Brain pericyte (primary cell): ENCODE data around the gene ANTXR1.
A peak's percentile ranks its signal among the peaks of the same experiment; 100 is the strongest.

Experiments used
- DNase-seq: peaks from one replicate; pipeline ENCODE4 v3.0.0-alpha.2; 2012; ENCODE audit warnings: low read depth, low spot score

The ANTXR1 gene

DNA sequence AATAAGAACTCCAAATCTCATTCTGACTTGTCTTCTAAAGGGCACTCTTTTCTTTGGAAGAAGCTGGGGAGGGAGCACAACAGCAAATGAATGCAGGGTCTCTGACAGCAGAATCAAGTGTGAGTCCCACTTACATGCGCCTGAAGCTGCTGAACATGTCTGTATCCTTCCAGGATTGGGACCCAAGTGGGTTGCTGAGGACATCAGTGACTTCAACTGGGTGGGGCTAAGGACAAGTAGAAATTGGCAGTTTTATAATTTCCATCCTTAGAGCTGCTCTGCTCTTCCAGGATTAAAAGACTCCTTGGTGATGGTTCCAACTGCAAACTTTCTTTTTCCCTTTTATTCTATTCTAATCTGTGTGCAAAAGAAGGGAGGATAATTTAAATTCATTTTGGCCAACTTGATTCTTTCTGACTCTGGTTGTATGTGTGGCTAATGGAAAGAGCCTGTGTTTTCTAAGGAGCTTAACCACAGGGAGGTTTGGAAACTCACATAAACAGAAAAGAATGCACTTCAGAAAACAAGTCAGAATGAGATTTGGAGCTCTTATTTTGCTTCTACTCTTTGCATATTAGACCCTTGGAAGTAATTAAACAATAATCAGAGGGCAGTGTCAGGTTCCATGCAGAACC is 20.6 kb downstream of the ANTXR1 start:
- no peak for DNase-seq

DNA sequence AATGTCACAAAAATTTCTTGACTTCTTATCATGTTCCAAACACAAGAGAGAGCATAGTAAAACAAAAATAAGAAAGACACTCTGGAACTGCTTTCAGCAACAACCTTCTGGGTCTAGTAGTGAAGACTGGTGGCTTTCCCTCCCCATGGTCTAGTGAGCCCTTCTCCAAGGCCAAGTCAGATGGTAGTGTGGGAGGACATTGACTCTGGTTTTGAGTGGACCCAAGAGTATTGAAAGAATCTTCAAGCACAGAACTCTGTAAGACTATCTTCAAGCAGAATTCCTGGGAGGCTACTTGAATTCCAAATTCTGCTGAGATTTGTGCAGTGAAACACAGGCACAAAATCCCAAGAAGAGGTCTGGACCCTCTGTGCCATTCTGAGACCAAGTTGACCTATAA is 21.1 kb downstream of the ANTXR1 start:
- no peak for DNase-seq

DNA sequence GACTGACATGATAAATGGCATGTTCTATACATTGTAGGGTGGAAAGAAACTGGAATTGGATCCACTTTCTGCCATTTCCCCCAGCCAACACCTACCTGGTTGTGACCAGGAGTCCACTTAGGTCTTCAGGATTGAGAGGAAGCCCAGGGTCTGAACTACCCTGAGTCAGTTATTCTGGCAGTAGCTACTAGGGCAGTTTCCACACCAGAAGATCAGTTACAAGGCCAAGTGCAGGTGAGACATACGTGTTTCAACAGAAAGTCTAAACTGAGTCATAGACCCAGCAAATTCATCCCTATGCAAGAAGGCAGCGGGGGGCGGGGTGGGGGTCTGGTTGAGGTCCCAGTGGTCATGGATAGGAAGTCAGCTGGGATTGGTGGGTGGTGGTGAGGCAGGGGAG is 21.9 kb downstream of the ANTXR1 start:
- no peak for DNase-seq

DNA sequence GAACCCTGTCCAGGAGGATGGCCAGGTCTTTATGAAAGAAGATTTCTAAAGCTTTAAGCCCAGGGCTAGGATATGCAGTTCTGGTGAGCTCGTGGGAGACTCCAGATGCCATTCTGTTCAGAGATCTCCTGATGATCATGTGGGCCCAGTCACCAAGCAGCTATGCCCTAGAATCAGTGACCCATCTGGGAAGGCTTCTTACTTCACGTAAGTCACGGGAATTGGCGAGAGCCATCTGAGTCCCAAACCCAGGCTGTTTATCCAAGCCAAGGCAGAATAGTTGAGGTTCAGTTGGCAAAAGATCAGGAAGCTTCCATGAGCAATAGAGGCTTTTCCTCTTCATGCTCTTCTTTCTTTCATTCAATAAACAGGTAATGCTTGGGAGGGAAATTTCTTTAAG is 23.9 kb downstream of the ANTXR1 start:
- DNase-seq: no peak

DNA sequence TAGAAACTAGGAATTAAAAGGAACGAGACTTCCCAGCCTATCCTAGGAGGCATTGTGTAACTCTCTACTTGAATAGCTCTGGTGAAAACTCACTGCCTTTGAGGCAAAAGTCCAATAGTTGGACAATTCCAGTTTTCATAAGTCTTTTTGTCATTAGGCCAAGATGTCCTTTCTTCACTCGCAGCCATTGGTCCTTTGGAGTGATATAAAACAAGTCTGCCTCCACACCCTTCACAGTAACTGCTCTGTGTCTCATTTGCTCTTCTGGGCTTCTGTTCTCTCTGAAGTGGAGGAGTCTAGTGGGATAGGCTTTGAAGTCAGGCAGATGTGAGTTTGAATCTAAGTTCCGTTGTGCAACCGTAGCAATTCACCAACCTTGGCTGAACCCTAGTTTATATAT is 28.2 kb downstream of the ANTXR1 start:
- DNase-seq: no peak

DNA sequence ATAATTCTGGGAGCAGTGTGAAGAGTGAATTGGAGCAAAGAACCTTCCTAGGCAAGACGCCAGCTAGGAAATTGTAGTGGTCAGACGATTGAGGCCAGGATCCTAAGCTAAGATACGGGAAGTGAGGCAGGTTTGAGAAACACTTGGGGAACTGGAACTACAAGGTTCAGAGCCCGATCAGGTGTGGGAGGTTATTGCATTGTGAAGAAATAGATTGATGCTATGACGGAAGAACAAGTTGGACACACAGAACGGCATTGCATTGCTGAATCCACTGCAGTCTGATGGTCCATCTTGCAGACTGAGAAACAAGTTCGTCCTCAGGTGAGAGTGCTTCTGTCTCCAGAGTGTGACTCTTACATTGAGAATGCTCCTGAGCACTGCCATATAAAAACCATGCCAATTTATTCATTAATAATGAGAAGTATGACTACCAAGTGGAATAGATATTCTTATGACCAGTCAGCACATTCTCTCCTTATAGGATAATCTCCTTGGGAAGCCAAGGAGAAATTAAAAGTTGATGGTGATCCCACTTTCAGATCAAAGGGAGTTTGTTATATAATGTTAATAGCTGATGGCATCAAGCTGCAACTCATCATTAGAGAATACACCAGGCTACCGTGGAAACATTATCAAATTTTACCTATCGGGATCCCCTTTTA is 30.9 kb downstream of the ANTXR1 start:
- no peak for DNase-seq

DNA sequence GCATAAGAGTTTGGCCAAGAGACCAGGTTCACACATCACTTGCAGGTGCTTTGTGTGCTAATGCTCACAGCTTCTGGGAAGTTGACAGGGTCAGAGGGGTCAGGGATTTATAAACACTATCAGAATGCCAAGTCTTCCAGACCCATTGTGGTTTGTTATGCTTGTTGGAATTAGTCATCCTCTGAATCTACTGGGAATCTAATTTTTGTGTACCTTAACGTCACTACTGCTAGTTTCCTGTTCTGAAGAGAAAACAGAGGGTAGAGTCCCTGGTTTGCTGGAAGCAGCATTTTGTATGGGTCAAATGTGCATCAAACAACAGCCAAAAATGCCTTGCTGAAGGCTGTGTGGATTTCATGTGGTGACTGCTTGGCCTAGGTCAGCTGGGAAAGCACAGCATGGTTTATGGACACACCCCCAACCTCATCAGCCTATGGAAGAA is 33.3 kb downstream of the ANTXR1 start:
- DNase-seq: peak; percentile 99

DNA sequence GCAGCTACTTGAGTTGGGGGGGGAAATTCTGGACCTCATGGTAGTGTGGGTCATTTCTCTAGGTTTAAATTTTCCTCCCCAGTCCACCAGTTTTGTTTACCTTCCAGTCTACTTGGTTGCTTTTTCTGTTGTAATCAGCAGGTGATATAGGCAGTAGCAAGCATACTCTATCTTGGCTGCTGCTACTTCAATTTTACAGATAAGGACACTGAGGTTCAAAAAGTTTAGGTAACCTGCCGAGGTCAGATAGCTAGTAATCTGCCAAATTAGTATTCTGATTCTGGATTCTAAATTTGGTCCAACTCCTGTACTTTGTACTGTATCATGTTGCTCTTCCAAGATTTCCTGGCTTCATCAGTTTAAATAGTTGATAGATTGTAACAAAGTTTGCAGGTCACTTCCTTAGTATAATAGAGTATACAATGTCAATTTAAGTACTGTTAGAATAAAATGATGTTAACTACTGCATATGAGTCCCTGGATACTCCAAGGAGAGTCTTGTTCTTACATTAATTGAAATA is 34.7 kb downstream of the ANTXR1 start:
- no peak for DNase-seq

DNA sequence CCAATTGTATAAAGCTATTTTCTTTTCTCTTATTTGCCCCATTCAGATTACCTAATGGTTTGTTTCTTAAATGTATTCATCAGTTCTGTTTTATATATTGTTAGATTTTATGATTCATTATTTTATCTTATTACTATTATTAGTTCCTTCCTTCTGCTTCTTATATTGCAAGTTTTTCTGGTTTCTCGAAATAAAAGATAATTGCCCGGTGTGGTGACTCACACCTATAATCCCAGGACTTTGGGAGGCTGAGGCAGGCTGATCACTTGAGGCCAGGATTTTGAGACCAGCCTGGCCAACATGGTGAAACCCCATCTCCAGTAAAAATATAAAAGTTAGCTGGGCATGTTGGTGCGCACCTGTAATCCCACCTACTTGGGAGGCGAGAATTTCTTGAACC is 37.8 kb downstream of the ANTXR1 start:
- DNase-seq: no peak

DNA sequence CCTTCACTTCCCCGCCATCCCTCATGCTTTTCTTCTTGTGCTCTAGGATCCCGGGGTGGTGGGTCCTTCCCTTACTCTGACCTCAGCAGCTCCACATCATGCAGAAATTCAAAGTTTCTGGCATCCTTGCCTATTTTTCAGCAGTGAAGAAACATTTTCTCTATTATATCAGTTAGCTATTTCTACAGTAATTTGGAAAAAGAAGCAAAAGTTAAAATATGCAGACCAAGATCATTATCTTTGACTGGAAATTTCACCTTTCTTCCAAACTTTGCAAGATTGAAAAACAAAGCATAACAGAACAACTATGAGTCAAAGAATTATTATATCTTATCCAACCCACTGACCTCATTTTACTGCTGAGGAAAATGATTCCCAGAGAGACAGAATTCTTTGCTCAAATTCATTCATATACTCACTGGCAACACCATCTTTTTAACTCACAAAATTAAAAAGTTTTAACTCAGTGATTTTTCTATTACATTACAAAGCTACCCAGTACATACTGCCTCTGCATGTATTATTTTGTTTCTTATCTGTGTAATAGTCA is 40.5 kb downstream of the ANTXR1 start:
- DNase-seq: no peak

DNA sequence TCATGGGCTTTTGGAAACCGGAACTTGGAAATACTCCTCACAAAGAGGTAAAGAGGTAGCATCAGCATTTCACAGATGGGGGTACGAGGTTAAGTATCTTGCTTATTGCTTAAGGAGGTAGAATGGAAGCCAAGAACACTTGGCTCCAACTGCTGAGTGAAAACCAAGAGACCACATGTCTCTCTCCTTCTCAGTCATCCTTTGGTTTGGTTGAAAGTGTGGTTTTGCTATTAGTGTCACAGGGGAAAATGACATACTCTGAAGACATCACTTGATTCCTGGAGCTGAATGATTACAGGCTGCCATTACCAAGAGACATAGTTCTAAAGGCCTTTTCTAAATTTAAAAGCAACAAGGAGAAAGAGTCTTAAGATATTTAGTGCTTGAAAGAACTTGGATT is 41.5 kb downstream of the ANTXR1 start:
- DNase-seq: no peak

DNA sequence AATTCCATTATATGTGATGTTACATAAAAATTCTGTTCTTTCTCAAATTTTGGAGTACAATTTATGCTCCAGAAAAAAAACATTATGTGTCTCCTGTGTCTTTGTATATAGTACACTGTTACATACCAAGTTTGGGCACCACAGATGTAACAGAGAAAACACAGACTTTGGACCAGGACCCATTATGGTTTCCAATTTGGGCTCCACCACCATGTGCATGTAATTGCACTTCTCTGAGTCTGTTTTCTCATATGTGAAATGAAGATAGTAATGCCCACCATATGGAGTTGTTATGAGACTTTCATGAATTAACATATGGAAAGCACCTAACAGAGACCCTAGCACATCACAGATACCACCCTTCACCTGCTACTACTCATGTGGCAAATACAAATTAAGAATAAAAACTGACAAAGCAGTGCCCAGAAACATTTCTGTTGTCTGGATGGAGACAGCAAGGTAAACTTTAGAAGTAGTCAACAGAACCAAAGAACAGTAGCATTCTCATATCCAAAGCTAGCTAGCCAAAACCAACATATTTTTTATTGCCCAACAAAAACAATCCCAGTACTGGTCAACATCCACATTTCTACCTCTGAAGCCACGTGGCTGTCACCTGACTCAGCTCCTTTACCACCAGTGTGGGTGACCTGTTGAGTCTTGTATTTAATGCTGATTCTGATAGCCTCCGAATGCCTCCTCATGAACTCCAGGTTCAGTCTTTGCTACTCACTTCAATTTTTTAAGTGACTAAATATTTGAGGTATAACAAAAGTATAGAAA is 42.9 kb downstream of the ANTXR1 start:
- DNase-seq: no peak

DNA sequence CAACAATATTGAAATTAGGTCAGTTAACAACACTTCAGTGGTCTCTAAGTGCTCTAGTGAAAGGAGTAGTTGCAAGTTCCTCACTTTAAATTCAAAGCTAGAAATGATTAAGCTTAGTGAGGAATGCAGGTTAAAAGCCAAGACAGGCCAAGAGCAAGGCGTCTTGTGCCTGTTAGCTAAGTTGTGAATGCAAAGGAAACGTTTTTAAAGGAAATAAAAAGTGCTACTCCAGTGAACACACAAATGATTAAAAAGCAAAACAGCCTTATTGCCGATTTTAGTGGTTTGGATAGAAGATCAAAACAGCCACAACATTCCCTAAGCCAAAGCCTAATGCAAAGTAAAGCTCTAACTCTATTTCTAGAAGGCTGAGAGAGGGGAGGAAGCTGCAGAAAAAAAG is 44.7 kb downstream of the ANTXR1 start:
- no peak for DNase-seq

DNA sequence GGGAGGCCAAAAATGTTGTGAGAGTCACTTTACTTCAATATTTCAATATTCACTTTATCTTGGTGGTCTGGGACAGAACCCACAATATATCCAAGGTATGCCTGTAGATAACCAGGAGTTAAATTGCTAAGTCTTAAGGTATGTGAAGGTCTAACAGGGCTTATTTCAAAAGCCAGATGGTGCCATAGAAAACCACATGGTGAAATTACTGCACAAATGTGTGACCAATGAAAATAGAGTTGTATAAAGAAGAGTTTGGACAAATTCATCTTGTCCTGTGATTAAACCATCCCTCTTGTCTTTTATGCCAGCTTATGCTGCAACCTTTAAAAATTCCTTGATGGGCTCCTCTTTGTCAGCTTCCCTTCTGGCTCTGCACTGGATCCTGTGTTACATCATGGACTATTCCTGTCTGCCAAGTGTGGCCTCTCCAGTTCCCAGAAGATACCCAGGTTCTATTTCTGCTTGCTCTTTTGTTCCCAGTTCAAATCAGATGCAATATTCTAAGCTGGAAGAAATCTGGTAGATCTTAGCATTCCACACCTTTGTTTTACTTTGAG is 46.8 kb downstream of the ANTXR1 start:
- DNase-seq: no peak

DNA sequence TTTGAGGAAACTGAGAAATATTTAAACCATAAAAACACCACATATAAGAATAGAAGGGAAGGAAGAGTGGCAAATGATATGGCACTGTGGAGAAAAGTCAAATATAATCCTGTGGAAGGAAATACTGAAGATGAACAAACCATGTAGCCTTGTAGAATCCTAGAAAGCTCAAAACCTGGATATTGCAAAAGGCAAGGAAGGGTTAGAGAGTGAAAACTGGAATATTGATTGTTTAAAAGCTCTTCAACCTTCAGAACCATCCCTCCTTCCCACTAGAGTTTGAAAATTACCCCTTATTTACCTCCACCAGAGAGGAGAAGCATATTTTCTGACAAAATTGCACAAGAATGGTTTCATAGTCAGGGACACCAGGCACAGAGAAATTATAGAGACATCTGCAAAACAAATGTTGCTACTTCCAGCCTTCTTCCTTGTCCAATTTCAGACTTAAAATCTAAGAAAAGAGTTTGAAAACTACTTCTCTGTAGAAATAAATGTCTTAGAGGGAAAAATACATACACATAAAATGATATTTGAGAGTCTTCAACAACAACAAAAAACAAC is 48.0 kb downstream of the ANTXR1 start:
- no peak for DNase-seq

DNA sequence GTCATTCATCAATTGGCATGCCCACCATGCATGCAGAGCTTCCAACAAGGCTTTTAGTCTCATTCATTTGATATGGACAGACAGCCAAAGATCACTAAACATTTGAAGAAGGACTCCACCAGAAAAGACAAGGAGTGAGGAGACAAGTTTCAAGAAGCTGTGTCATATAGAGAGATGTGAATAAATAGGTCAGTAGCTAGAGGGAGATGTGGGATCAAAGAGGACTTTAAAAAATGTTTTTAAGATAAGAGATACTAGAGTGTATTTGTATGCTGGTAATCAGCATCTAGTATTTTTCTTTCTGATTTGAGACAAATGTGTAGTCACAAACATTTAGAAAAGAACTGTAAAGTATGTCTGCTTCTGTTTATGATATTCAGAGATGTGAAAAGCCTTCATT is 48.5 kb downstream of the ANTXR1 start:
- no peak for DNase-seq

DNA sequence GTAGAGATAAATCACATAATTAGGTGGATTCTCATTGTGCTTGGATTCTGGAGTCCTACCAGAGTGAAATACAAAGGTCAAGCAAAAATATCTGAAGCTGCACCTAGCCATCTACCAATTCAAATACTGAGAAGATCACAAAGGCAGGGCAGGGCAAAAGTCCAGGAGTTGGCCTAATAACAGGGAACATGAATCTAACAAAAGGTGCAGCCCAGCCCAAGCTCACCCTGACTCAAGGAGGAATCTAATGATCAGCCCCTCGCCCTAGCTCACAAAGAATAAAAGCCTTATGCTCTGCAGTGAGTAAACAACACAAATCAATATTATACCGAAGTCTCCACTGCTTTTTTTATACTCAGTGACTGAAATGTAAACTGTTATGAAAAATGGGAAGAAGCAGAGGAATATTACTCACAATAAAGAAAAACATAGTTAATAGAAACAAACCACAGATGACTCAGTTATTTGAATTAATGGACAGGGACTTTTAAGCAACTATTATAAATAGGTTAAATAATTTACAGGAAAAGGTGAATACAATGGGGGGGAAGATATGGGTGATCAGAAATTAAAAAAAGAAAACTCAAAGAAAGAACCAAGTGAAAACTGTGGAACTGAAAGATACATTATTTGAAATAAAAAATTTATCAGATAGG is 49.5 kb downstream of the ANTXR1 start:
- no peak for DNase-seq

DNA sequence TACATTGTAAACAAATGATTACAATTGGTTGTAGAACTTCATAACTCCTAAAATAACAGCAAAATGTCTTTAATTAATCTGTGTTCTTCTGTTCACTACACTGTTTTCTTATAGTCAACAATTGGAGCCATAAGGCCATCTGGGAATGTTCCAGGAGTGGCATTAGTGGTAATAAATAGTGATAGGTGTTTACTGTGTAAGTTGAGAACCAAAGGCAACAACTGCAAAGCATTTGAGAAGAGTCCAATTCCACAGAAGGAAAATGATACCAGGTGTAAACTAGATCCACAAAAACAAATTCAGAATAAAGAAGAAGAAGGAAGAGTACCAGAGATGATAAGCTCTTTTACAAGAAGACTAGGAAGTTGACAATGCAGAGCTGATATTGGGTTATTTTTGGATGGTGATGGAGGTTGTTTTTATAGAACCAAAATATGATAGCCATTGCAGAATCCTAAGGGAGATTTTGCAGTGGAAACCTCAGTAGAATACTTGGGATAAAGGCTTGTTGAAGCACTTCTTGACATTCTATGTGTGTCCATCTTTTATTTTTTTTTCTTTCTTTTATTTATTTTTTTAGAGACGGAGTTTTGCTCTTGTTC is 52.9 kb downstream of the ANTXR1 start:
- no peak for DNase-seq

DNA sequence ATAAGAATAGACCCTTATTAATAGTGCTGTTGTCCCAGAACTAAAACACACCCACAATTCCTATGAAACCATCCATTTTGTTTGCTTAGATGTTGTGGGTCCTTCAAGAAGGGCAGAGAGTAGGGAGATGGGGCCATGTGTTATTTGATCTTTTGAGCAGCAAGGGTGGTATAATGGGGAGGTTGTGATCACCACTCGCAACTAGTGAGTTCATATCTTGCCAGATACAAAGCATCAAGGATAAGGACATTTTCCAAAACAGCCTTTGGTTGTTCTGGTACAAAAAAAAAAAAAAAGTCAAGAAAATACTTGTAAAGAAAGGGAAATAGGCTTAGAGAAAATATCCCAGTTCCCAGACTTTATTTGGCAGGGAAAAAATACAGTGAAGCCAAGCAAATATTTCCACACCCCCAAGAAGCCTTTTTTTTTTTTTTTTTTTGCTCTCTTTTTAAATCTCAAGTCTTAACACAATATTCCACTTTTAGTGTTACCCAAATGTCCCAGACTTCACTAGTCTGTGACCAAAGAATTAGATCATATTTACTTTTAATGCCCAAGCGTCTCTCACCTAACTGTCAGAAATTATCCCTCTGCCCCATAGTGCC is 54.1 kb downstream of the ANTXR1 start:
- no peak for DNase-seq

DNA sequence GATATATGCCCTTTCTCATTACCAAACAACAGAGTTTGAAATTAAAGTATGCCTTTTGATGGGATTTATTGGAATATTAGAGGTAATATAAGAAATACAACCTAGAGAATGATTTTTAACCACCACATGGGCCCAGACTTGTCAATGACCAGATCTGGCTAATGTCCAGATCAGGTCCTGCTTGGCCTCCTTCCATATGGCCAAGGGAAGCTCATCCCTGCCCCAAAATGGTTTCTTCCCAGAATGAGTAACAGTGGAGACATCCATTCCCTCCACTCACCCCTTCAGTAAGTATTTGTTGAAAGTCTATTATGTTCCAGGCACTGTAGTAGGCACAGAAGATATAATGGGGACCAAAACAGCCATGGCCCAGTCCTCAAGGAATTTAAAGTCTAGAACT is 54.9 kb downstream of the ANTXR1 start:
- no peak for DNase-seq
